ENCODE data around the gene PARD3B. TPM values are rescaled to one million over a fixed set of nuclear protein-coding genes. Genes with fewer than 3 reads are reported as not detected.
A peak's percentile ranks its signal among the peaks of the same experiment; 100 is the strongest.

PARD3B gene
- total RNA-seq, 1 donor from 2014 or later = 1.6 TPM

GRCh38 chr2:205055251-205055650, 510.0 kb downstream of the PARD3B start:
- TF ChIP-seq CTCF (IDR thresholded peaks at IDR 0.05; ENCODE audit: insufficient read depth, low read length, severe bottlenecking) = no peak
- Histone ChIP-seq H3K27me3 (ENCODE audit: control insufficient read depth, insufficient read depth, low read length) (no peaks in the 10 kb centered on the region), H3K36me3 (ENCODE audit: control insufficient read depth, insufficient read depth, low read length) (no peaks in the 10 kb centered on the region), H3K4me3 (ENCODE audit: low read depth, low read length) (no peak overlapping the region)
- no peak for FAIRE-seq
- DNase-seq (ENCODE audit: low read depth) = no peak

GRCh38 chr2:205056151-205056561, 510.9 kb downstream of the PARD3B start:
- no peaks in the 10 kb centered on the region for H3K27me3 ChIP-seq (ENCODE audit: control insufficient read depth, insufficient read depth, low read length)
- no peak for TF ChIP-seq CTCF (IDR thresholded peaks at IDR 0.05; ENCODE audit: insufficient read depth, low read length, severe bottlenecking)
- no peak overlapping the region for H3K4me3 ChIP-seq (ENCODE audit: low read depth, low read length)
- FAIRE-seq (no peak), DNase-seq (ENCODE audit: low read depth) (no peak)
- H3K36me3 ChIP-seq (ENCODE audit: control insufficient read depth, insufficient read depth, low read length) = no peaks in the 10 kb centered on the region

GRCh38 chr2:205058409-205058808, 513.1 kb downstream of the PARD3B start:
- DNase-seq (ENCODE audit: low read depth) (peak; percentile 50), FAIRE-seq (no peak)
- Histone ChIP-seq H3K27me3 (ENCODE audit: control insufficient read depth, insufficient read depth, low read length) (no peaks in the 10 kb centered on the region), H3K36me3 (ENCODE audit: control insufficient read depth, insufficient read depth, low read length) (no peaks in the 10 kb centered on the region), H3K4me3 (ENCODE audit: low read depth, low read length) (no peak overlapping the region)
- TF ChIP-seq CTCF (IDR thresholded peaks at IDR 0.05; ENCODE audit: insufficient read depth, low read length, severe bottlenecking) = no peak

- no peak for TF ChIP-seq CTCF (IDR thresholded peaks at IDR 0.05; ENCODE audit: insufficient read depth, low read length, severe bottlenecking)
- H3K27me3 ChIP-seq (ENCODE audit: control insufficient read depth, insufficient read depth, low read length) = no peaks in the 10 kb centered on the region
- DNase-seq (ENCODE audit: low read depth) (peak; percentile 72), FAIRE-seq (no peak)
- no peak overlapping the region for H3K4me3 ChIP-seq (ENCODE audit: low read depth, low read length)
- H3K36me3 ChIP-seq (ENCODE audit: control insufficient read depth, insufficient read depth, low read length) = no peaks in the 10 kb centered on the region
These were observed 515.0 kb downstream of the PARD3B start for GRCh38 chr2:205060269-205060668.

GRCh38 chr2:205066081-205066480, 520.8 kb downstream of the PARD3B start:
- FAIRE-seq (no peak), DNase-seq (ENCODE audit: low read depth) (no peak)
- Histone ChIP-seq H3K27me3 (ENCODE audit: control insufficient read depth, insufficient read depth, low read length) (no peaks in the 10 kb centered on the region), H3K36me3 (ENCODE audit: control insufficient read depth, insufficient read depth, low read length) (no peaks in the 10 kb centered on the region), H3K4me3 (ENCODE audit: low read depth, low read length) (no peak overlapping the region)
- no peak for TF ChIP-seq CTCF (IDR thresholded peaks at IDR 0.05; ENCODE audit: insufficient read depth, low read length, severe bottlenecking)

GRCh38 chr2:205069928-205070327, 524.7 kb downstream of the PARD3B start:
- no peak for DNase-seq (ENCODE audit: low read depth)
- no peak for FAIRE-seq
- no peak for TF ChIP-seq CTCF (IDR thresholded peaks at IDR 0.05; ENCODE audit: insufficient read depth, low read length, severe bottlenecking)
- Histone ChIP-seq H3K4me3 (ENCODE audit: low read depth, low read length) (no peak overlapping the region), H3K27me3 (ENCODE audit: control insufficient read depth, insufficient read depth, low read length) (no peaks in the 10 kb centered on the region), H3K36me3 (ENCODE audit: control insufficient read depth, insufficient read depth, low read length) (no peaks in the 10 kb centered on the region)

All from bronchial epithelial cell (primary cell).